GM21381 (cell line): ENCODE measurements around the gene NNMT.

Experiments
- ATAC-seq: cut with Tn5 transposase; IDR thresholded peaks from one replicate; pipeline ENCODE4 v1.9.1; 2021; ENCODE audit warnings: mild to moderate bottlenecking, moderate library complexity; ENCODE audit not compliant: unreplicated experiment

NNMT gene

DNA sequence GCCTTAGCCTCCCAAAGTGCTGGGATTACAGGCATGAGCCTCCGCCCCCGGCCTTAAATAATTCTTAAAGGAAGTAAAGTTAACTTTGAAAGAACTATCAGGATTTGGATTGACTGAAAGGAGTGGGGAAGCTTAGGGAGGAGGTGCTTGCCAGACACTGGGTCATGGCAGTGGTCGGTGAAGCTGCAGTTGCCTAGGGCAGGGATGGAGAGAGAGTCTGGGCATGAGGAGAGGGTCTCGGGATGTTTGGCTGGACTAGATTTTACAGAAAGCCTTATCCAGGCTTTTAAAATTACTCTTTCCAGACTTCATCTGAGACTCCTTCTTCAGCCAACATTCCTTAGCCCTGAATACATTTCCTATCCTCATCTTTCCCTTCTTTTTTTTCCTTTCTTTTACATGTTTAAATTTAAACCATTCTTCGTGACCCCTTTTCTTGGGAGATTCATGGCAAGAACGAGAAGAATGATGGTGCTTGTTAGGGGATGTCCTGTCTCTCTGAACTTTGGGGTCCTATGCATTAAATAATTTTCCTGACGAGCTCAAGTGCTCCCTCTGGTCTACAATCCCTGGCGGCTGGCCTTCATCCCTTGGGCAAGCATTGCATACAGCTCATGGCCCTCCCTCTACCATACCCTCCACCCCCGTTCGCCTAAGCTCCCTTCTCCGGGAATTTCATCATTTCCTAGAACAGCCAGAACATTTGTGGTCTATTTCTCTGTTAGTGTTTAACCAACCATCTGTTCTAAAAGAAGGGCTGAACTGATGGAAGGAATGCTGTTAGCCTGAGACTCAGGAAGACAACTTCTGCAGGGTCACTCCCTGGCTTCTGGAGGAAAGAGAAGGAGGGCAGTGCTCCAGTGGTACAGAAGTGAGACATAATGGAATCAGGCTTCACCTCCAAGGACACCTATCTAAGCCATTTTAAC, at the start of gene NNMT:
NNMT (plus strand) TSS at position 724 of the 929 bp plus-strand sequence; CDS start at position 882, 158 bp downstream.
- ATAC-seq = no peak

DNA sequence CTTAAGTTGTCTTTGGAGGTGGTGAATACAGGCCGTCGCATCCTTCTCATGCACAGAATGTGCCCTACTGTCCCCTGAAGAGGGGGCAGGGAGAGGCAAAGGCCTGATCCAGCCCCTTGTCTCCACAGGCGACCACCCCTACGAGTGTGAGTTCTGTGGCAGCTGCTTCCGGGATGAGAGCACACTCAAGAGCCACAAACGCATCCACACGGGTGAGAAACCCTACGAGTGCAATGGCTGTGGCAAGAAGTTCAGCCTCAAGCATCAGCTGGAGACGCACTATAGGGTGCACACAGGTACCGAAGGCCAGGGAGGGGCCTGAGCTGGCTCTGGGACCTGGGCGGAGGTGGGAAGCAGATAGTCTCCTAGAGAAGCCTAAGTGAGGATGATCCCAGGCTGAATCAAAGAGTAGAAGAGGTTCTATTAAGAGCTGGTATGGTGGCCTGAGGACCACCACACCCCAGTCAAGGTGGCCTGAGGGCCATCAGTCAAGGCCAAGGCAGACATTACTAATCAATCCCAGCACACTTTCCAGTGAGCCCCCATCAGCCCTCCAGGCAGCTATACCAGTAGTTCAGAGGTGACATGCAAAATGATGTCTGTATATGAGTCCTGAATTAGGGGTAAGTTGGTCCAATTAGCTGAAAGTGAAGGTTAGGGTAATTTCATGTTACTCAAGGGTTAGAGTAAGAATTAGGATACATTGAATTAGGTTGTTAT, 49.0 kb upstream of the NNMT start:
- no peak for ATAC-seq

DNA sequence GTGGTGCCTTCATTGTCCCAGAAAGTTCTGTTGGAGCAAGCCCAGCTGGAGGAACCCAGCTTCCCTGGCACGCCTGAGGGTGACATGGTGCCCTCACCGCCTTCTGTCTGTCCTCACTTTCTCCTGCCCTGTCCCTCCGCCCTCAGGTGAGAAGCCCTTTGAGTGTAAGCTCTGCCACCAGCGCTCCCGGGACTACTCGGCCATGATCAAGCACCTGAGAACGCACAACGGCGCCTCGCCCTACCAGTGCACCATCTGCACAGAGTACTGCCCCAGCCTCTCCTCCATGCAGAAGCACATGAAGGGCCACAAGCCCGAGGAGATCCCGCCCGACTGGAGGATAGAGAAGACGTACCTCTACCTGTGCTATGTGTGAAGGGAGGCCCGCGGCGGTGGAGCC, 46.0 kb upstream of the NNMT start:
- ATAC-seq = no peak

- ATAC-seq = no peak
Observed at GRCh38 chr11:114250993-114251814, 45.0 kb upstream of the NNMT start.

GRCh38 chr11:114251815-114252337, 44.3 kb upstream of the NNMT start:
- ATAC-seq = no peak

DNA sequence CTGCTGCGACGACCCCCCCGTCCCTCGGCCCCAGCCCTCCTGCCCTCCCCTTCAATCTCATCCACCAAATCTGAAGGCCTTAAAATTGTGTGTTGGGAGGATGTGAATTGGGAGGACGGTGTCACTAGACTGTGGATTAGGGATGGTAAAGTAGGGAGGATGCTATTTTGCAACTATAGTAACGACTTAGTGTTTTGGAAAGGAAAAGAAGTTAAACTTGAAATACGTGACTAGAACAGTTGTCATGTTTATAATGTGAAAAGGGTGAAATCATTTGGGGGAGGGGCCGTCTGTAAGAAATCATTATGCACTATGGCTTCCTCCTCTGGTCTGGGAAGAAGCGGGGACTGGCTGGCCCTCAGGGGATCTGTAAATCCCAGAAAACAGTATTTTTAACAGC, 43.4 kb upstream of the NNMT start:
- ATAC-seq = no peak

DNA sequence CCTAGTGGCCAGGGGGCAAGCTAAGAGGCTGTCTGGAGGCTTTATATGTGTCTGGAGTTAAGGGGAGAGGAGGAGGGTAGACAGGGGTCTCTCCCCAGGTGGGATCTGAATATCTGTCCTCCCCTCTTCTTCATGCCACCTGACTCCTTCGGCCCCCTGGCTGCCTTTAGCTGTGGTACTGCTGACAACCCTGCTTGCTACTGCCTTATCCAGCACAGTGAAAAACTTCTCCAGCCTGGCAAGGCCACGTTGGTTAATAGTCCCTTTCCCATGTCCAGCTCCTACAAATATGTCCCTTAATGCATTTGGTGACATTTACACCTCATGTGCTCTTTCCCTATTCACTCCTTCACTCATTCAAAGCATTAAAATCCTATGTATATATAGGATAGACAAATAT, 42.4 kb upstream of the NNMT start:
- no peak for ATAC-seq

GRCh38 chr11:114254571-114255146, 41.5 kb upstream of the NNMT start:
- ATAC-seq = no peak

DNA sequence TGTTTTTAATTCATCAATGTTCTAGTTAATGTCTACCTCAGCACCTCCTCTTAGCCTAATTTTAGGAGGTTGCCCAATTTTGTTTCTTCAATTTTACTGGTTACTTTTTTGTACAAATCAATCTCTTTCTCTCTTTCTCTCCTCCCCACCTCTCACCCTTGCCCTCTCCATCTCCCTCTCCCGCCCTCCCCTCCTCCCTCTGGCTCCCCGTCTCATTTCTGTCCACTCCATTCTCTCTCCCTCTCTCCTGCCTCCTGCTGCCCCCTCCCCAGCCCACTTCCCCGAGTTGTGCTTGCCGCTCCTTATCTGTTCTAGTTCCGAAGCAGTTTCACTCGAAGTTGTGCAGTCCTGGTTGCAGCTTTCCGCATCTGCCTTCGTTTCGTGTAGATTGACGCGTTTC, 40.9 kb upstream of the NNMT start:
- ATAC-seq = no peak

- no peak for ATAC-seq
Observed at GRCh38 chr11:114256176-114256966, 39.8 kb upstream of the NNMT start.

- ATAC-seq = no peak
Observed at GRCh38 chr11:114256967-114257286, 39.3 kb upstream of the NNMT start.

GRCh38 chr11:114257621-114258558, 38.3 kb upstream of the NNMT start:
- no peak for ATAC-seq

DNA sequence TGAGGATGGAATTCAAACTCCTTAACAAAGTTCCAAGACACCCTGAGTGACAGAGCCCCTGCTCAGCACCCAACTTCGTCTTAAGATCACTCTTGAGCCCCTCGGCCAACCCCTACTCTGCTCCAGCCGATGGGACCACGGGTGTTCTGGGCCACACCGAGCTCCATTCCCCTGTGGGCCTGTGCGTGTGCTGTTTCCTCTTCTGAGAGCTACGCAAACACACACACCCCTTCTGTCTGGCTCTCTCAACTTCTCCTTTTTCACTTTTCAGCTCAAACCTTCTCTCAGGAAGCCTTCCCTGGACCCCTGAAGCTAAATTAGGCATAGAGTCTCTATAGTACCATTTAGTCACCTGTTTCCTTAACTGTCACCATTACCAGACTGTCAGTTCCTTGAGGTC, 37.5 kb upstream of the NNMT start:
- no peak for ATAC-seq

DNA sequence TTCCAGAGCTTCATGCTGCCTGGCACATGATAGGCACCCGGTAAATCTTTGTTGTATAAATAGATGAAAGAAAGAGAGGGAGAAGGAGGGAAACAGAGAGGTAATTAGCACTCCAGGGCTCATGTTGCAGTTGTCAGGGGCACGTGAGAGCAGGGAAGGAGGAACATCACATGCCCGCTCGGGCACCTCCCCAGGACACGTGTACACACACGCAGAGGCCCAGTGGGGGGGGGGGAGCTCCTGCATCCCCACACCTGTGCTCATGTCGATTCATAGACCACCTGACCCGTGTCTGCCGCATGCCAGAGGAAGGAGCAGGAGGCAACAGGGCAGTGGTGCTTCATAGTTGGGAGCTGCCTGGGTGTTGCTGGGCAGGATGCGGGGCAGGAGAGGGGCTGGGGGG, 37.1 kb upstream of the NNMT start:
- no peak for ATAC-seq

DNA sequence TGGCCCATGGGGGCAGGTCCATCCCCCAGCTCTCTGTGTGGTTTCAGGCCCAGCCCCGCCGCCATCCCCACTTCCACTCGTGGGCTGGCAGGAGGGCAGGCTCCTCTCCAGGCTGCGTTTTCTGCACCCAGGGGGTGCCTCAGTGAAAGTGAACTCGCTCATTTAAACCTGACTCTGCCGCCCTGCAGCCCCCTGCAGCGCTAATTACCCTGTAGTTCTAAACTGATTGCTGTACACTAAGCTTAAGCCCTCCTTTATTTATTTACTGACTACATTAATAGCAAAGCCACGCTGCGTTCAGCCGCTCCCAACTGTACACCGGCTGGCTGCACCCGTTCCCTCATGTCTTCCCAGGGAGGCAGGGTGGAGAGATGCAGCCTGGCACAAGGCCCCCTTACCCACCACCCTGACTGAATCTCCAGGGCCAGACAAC, 36.6 kb upstream of the NNMT start:
- no peak for ATAC-seq

DNA sequence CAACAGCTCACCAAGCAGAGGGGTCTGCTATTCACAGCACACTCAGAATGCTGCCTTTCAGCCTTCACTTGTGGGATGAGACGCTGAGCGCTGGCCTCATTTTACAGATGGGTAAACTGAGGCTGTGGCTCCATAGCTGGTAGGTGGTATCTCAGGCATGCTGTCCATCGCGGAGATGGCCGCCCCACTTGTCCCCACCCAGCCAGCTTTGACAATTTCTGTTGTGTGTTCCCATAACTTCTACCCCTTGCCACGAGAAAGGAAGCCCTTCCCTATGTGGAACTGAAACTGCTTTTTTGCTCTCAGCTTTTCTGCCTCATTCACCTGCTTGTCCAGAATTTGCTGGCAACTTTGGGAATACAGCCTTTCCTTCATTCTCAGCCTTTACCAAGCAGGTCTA, 36.1 kb upstream of the NNMT start:
- ATAC-seq = no peak

DNA sequence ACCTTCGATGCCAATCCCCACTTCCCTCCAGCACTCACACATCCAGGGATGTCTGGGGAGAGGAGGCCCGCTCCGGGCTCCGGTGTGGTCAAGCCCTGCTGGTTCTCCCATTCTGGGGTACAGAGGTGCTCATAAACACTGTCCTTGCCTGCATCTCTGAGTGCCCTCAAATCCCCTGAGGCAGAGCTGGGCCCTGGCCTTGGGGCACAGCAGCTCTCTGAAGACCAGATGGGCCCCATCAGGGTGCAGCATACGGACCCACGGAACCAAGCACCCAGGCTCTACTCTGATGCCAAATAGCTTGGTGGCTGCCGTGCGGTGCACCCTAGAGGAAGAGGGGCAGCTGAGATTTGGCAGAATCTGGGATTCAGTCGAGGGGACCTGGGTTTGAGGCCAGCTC, 35.7 kb upstream of the NNMT start:
- no peak for ATAC-seq

DNA sequence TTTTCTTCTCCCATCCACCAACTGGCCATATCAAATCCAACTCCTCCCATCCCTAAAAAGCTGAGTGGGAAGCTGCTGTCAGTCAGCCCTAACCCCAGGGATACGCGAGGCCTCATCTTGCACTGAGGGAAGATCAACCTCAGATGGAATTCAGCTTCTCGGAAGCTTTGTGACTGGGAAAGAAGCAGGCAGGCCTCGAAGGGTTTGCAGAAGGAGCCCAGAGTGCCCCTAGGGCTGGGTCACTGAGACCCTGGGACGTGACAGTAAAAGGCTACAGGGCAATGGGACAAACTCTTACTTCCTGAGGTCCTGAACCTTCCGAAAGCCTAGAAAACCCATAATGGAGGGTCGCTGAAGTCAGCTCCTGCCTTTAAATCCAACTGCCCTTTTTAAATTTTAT, 34.4 kb upstream of the NNMT start:
- no peak for ATAC-seq
